ENCODE data around the gene RAET1L.

DNA sequence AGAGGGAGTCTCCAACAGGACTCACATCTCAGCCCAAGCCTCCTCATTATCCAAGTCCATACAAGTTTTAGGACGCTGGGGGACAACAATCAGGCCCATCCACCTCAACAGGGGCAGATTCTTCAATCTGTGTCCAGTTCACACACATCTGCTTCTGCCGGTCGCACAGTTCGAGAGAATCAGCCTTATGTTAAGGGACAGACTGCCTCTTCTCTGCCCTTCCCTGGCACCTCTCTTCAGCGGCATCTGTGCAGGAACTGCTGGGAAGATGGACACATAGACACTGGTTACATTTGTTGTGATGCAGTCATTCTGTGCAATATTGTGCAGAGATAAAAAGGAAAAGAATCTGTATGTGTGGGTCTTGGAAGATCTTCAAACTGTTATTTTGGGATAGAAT, 40.6 kb downstream of the RAET1L start:
- TF ChIP-seq BHLHE40 (IDR thresholded peaks at IDR 0.05; ENCODE audit: low read depth, low read length) (no peak), CEBPB (IDR thresholded peaks at IDR 0.05; ENCODE audit: low read depth, low read length) (no peak), POLR2A (IDR thresholded peaks at IDR 0.05; ENCODE audit: low read depth, low read length) (no peak), MXI1 (IDR thresholded peaks at IDR 0.05; ENCODE audit: borderline replicate concordance, low read depth, low read length) (no peak), SMC3 (IDR thresholded peaks at IDR 0.05; ENCODE audit: low read depth, low read length) (no peak), RFX5 (IDR thresholded peaks at IDR 0.05; ENCODE audit: low read depth, low read length) (no peak), NFE2L2 (IDR thresholded peaks at IDR 0.05; ENCODE audit: low read depth, low read length) (no peak), RAD21 (IDR thresholded peaks at IDR 0.05; ENCODE audit: low read length) (no peak)
- TF ChIP-seq, protein P1, sequence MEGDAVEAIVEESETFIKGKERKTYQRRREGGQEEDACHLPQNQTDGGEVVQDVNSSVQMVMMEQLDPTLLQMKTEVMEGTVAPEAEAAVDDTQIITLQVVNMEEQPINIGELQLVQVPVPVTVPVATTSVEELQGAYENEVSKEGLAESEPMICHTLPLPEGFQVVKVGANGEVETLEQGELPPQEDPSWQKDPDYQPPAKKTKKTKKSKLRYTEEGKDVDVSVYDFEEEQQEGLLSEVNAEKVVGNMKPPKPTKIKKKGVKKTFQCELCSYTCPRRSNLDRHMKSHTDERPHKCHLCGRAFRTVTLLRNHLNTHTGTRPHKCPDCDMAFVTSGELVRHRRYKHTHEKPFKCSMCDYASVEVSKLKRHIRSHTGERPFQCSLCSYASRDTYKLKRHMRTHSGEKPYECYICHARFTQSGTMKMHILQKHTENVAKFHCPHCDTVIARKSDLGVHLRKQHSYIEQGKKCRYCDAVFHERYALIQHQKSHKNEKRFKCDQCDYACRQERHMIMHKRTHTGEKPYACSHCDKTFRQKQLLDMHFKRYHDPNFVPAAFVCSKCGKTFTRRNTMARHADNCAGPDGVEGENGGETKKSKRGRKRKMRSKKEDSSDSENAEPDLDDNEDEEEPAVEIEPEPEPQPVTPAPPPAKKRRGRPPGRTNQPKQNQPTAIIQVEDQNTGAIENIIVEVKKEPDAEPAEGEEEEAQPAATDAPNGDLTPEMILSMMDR (conservative IDR thresholded peaks at IDR 0.05; ENCODE audit: low read depth, low read length) = no peak
- TF ChIP-seq, protein P2, sequence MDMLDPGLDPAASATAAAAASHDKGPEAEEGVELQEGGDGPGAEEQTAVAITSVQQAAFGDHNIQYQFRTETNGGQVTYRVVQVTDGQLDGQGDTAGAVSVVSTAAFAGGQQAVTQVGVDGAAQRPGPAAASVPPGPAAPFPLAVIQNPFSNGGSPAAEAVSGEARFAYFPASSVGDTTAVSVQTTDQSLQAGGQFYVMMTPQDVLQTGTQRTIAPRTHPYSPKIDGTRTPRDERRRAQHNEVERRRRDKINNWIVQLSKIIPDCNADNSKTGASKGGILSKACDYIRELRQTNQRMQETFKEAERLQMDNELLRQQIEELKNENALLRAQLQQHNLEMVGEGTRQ (IDR thresholded peaks at IDR 0.05; ENCODE audit: low read depth, low read length) = no peak
- TF ChIP-seq, protein P3, sequence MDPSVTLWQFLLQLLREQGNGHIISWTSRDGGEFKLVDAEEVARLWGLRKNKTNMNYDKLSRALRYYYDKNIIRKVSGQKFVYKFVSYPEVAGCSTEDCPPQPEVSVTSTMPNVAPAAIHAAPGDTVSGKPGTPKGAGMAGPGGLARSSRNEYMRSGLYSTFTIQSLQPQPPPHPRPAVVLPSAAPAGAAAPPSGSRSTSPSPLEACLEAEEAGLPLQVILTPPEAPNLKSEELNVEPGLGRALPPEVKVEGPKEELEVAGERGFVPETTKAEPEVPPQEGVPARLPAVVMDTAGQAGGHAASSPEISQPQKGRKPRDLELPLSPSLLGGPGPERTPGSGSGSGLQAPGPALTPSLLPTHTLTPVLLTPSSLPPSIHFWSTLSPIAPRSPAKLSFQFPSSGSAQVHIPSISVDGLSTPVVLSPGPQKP (IDR thresholded peaks at IDR 0.05; ENCODE audit: borderline replicate concordance, low read depth, low read length) = no peak

Data from IMR-90 (cell line).